Endometrial microvascular endothelial cells (primary cell): ENCODE results near the gene ZC3H15. TPM values are rescaled to one million over a fixed set of nuclear protein-coding genes. Genes with fewer than 3 reads are reported as not detected.

Experiments
- in situ Hi-C: cut with HindIII; loops from 2 replicates; pipeline ENCODE4 v1.10.0; 2017; ENCODE audit warnings: low sequenced_read_pairs, low pct_unique_long_range_greater_than_20kb; ENCODE audit errors: inconsistent ontology term
- total RNA-seq: library from RNA; depleted of rRNA; stranded (reverse); fragments of >200 nt; gene quantifications from one replicate; pipeline ENCODE4 v1.2.3, GENCODE V29; 2015; ENCODE audit errors: inconsistent ontology term

ZC3H15 gene
- total RNA-seq, 1 donor from 2014 or later = 63.9 TPM

DNA sequence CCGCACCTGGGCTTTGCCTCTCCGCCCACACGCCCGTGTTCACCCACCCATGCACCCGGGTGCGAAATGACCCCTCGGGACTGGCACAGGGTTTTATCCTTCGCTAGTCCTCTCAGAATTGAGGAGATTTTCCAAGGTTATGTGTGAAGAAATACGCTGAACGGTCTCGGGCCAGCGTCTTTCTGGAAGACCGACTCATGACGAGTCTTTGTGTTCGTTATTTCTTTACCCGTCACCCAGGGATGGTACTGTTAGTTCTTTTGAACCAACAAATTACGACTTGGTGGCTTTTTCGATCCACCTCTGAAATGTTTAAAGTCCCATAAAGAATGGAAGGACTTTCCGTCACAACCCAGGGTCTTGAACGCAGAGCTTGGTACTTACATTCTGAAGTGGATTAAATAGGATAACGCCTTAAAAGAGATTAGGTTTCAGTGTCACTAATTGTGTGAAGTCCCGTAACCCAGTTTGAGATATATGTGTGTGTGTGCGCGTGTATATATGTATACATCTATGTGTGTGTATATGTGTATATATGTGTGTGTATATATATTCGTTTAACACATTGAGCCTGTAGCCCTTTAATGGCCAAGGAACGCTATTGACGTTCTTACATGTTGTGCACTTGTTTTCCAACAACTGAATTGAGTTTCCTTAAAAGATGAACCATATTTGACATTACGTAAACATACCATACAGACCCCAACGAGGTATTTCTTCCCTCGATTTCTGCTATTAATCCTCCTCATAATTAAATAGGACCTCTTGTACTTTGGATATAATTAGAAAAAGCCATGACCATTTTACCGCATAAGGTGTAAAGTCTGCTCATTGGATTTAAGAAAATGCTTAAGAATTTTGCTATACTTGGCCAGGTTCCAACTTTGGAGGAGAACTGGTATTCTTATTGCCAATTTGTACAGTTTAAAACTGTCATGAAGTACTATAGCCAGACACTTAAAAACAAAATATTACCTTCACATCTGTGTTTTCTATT, 889 bp downstream of the ZC3H15 start:
- in situ Hi-C loops = no loop called here

- in situ Hi-C loops = no loop called here
Observed at GRCh38 chr2:186493564-186494085, 7.6 kb downstream of the ZC3H15 start.

DNA sequence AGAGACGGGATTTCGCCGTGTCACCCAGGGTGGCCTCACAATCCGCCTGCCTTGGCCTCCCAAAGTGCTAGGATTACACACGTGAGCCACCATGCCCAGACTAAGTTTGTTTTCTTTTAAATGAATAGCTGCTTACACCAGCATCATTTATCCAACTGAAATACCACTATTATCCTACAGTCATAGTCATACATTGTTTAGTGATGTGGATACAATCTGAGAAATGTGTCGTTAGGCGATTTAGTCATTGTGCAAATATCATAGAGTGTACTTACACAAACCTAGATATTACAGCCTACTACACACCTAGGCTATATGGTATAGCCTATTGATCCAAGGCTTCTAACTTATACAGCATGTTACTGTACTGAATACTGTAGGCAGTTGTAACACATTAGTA, 10.3 kb downstream of the ZC3H15 start:
- in situ Hi-C loops = no loop called here

DNA sequence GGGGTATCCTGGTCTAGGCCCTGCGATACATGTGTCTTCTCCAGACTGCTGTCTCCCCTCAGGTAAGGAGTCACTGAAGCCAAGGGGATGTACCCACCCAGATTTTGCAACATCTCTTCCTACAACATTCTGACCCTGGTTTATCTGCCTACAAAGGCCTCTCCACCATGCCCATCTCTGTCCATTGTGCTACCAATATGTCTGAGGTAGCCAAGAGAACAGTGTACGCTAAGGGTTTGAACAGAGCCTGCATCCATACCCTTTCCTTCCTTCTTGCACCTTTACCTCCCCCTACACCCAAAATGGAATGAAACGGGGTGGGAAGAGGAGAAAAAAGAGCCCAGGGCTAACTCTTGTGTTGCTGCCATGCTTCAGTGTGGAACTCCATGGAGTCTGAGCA, 11.9 kb downstream of the ZC3H15 start:
- in situ Hi-C loops = no loop called here

GRCh38 chr2:186498834-186499233, 12.8 kb downstream of the ZC3H15 start:
- in situ Hi-C loops = no loop called here

GRCh38 chr2:186503827-186504606, 18.0 kb downstream of the ZC3H15 start:
- in situ Hi-C loops = loop anchor here (25.0 kb wide), 1 partner anchor 133 kb away; no protein-coding TSS in a partner anchor

DNA sequence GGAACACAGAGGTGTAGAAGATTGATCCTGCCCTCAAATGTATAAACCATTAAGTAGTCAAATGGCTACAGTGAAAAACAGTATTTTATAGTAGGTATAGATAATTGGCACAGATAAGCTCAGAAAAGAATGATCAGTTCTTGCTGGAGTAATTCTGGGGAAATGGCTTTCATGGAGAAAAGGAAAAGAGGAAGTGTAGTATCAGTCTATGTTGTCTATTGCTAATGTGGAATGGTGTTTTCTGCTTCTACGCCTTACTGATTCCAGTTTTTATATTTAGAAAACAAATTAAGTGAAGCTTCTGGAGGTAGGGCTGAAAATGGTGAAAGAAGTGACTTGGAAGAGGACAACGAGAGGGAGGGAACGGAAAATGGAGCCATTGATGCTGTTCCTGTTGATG, 22.2 kb downstream of the ZC3H15 start:
- in situ Hi-C loops = loop anchor here (25.0 kb wide), 1 partner anchor 129 kb away; no protein-coding TSS in a partner anchor

DNA sequence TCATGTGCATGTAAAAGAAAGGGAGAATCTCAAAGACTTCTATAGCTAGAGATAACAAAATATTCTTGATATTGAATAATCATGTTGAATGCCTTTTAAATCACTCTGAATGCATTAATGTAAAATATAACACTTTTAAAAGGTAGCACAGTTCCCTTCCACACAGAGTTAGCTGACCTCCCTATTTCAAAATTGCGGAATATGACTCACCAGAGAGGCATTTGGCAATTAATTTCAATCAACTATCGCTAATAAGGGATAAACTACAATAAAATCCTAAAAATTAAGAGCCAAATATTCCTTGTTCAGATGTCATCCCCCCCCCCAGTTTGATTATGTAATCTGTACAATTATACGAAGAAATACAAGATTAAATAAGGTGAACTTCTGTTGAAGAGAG, 29.3 kb downstream of the ZC3H15 start:
- in situ Hi-C loops = loop anchor here (25.0 kb wide), 1 partner anchor 122 kb away; no protein-coding TSS in a partner anchor

GRCh38 chr2:186516396-186516795, 30.3 kb downstream of the ZC3H15 start:
- in situ Hi-C loops = loop anchor here (25.0 kb wide), 1 partner anchor 121 kb away; no protein-coding TSS in a partner anchor

GRCh38 chr2:186517090-186517489, 31.0 kb downstream of the ZC3H15 start:
- in situ Hi-C loops = loop anchor here (25.0 kb wide), 1 partner anchor 120 kb away; no protein-coding TSS in a partner anchor

DNA sequence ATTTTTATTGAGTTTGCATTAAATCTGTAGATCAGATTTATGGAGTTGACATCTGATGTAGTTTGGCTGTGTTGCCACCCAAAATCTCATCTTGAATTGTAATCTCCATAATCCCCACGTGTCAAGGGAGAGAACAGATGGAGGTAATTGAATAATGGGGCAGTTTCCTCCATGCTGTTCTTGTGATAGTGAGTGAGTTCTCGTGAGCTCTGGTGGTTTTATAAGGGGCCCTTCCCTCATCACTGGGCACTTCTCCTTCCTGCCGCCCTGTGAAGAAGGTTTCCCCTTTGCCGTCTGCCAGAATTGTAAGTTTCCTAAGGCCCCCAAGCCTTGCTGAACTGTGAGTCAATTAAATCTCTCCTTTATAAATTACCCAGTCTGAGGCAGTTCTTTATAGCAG, 32.2 kb downstream of the ZC3H15 start:
- in situ Hi-C loops = loop anchor here (25.0 kb wide), 1 partner anchor 119 kb away; no protein-coding TSS in a partner anchor

DNA sequence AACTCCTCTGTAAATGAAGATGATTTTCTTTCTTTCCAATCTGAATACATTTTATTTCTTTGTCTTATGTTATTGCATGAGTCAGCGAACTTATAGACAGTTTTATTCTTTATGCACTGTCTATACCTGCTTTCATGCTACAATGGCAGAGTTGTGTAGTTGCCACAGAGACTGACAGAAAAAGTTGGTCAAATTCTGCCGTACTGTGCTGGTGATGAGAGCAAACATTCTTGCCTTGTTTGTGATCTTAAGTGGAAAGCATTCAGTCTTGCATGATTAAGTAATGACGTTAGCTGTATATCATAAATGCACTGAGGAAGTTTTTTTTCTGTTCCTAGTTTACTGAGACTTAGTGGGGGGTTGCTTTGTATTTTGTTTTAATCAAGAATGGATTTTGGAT, 32.9 kb downstream of the ZC3H15 start:
- in situ Hi-C loops = loop anchor here (25.0 kb wide), 1 partner anchor 118 kb away; no protein-coding TSS in a partner anchor

GRCh38 chr2:186521570-186522153, 35.6 kb downstream of the ZC3H15 start:
- in situ Hi-C loops = loop anchor here (25.0 kb wide), 1 partner anchor 116 kb away; no protein-coding TSS in a partner anchor

GRCh38 chr2:186522450-186522849, 36.4 kb downstream of the ZC3H15 start:
- in situ Hi-C loops = loop anchor here (25.0 kb wide), 1 partner anchor 115 kb away; no protein-coding TSS in a partner anchor

GRCh38 chr2:186523791-186524190, 37.7 kb downstream of the ZC3H15 start:
- in situ Hi-C loops = loop anchor here (25.0 kb wide), 1 partner anchor 114 kb away; no protein-coding TSS in a partner anchor

- in situ Hi-C loops = no loop called here
Observed at GRCh38 chr2:186526281-186526680, 40.2 kb downstream of the ZC3H15 start.

DNA sequence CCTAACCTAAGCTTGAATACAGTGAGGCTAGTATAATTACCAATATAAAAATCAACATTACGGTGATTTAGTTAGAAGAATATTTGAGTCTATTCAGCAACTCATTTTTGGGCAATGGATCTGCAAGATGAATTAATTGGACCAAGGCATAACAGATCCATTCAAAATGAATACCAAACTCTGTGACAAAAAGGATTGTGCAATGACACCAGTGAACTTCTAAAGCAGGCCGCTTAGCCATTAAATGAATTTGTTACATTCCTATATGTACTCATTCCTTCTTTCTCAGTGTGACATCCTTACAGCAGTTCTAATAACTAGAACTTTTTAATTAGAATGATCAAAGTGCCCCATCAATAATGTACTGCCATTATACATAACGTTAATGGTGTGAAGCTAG, 44.3 kb downstream of the ZC3H15 start:
- in situ Hi-C loops = no loop called here

GRCh38 chr2:186531257-186531775, 45.3 kb downstream of the ZC3H15 start:
- in situ Hi-C loops = no loop called here
